ENCODE measurements around the gene BGN. TPM values are rescaled to one million over a fixed set of nuclear protein-coding genes. Genes with fewer than 3 reads are reported as not detected.
A peak's percentile ranks its signal among the peaks of the same experiment; 100 is the strongest.

The BGN gene
- total RNA-seq, 1 experiment from 2014 or later: 0.37 TPM

DNA sequence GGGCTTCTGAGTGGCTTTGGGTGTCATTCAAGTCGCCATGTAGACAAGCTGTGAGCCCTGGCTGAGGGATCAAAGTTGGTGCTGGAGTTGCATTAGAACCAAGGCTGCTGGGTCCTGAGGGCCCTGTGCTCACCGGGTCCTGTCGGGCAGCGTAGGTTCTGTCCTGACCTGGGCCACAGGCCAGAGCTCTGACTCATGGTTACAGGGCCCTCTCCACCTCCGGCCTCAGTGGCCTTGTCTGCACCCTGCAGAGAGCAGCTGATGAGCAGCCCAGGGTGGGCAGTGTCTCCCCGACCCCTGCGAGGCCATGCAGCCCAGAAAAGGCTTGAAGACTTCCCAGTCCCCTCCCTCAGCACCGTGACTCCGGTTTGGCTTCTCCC is 45.2 kb downstream of the BGN start:
- no peaks in the 10 kb centered on the region for H3K79me2 ChIP-seq (ENCODE audit: insufficient read depth, low read length)
- H3K4me3 ChIP-seq (replicated peaks in 1 of 2; ENCODE audit: low read depth in 1 of 2, low read length in 2 of 2): no peak overlapping the region
- BruUV-seq (replicated peaks): no TSS peak
- H3K9me2 ChIP-seq (ENCODE audit: insufficient read depth): no peaks in the 10 kb centered on the region
- H3K4me2 ChIP-seq (ENCODE audit: low read length): 0 out of 2 replicates have a peak overlapping the region, but pooled peaks have one; percentile 19
- H3K27ac ChIP-seq (ENCODE audit: low read depth, low read length): no peak overlapping the region
- ChIA-PET POLR2A (no interaction called here), RAD21 (ENCODE audit: low non-redundant PET in 1 of 2, low total read pairs in 2 of 2, uncharacterized antibody in 2 of 2, unreplicated experiment in 2 of 2) (interaction anchor here in 1 of 2 experiments (1.1 kb wide), 1 partner anchor 128 kb away, joined by 7 read pairs; no protein-coding TSS in a partner anchor), CTCF (interaction anchor here (0.9 to 2.1 kb wide), 8 partner anchors 8 to 599 kb away, joined by 3 to 25 read pairs (median 4); partner anchors contain the start of gene DUSP9)
- no peaks in the 10 kb centered on the region for H3K27me3 ChIP-seq (ENCODE audit: insufficient read depth, low read length)
- no peaks in the 10 kb centered on the region for H3K36me3 ChIP-seq (ENCODE audit: control insufficient read depth in 1 of 2, insufficient read depth in 2 of 2, low read length in 2 of 2)
- no peaks in the 10 kb centered on the region for H3K9me3 ChIP-seq (ENCODE audit: control insufficient read depth in 1 of 2, insufficient read depth in 1 of 2, low read depth in 1 of 2, low read length in 2 of 2)
- intact Hi-C loops (cut with micrococcal nuclease): loop anchor here (1.0 kb wide), 2 partner anchors 109 to 128 kb away; no protein-coding TSS in a partner anchor
- no peak for DNase-seq (ENCODE audit: low read depth, low spot score)
- H3K9ac ChIP-seq (ENCODE audit: low read length): no peak overlapping the region
- H4K20me1 ChIP-seq (ENCODE audit: insufficient read depth): no peaks in the 10 kb centered on the region
- TF ChIP-seq, protein P1, sequence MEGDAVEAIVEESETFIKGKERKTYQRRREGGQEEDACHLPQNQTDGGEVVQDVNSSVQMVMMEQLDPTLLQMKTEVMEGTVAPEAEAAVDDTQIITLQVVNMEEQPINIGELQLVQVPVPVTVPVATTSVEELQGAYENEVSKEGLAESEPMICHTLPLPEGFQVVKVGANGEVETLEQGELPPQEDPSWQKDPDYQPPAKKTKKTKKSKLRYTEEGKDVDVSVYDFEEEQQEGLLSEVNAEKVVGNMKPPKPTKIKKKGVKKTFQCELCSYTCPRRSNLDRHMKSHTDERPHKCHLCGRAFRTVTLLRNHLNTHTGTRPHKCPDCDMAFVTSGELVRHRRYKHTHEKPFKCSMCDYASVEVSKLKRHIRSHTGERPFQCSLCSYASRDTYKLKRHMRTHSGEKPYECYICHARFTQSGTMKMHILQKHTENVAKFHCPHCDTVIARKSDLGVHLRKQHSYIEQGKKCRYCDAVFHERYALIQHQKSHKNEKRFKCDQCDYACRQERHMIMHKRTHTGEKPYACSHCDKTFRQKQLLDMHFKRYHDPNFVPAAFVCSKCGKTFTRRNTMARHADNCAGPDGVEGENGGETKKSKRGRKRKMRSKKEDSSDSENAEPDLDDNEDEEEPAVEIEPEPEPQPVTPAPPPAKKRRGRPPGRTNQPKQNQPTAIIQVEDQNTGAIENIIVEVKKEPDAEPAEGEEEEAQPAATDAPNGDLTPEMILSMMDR (IDR thresholded peaks at IDR 0.05 in 2 of 3, conservative IDR thresholded peaks at IDR 0.05 in 1 of 3; ENCODE audit: borderline replicate concordance in 1 of 3, insufficient read depth in 1 of 3, low read depth in 2 of 3, low read length in 2 of 3): no peak
- TF ChIP-seq, protein P2, sequence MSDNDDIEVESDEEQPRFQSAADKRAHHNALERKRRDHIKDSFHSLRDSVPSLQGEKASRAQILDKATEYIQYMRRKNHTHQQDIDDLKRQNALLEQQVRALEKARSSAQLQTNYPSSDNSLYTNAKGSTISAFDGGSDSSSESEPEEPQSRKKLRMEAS (IDR thresholded peaks at IDR 0.05): no peak
- no peak for TF ChIP-seq SP1 (IDR thresholded peaks at IDR 0.05; ENCODE audit: low read depth)
- TF ChIP-seq EGR1 (IDR thresholded peaks at IDR 0.05; ENCODE audit: low read depth): no peak
- no peak for TF ChIP-seq RAD21 (IDR thresholded peaks at IDR 0.05; ENCODE audit: low read depth)
- TF ChIP-seq CEBPB (IDR thresholded peaks at IDR 0.05; ENCODE audit: low read depth): no peak
- no peak for TF ChIP-seq TCF7L2 (IDR thresholded peaks at IDR 0.05; ENCODE audit: borderline replicate concordance, extremely low read depth, insufficient read depth, insufficient read length)
- TF ChIP-seq CBX3 (IDR thresholded peaks at IDR 0.05; ENCODE audit: low read depth): no peak
- TF ChIP-seq ELF1 (IDR thresholded peaks at IDR 0.05; ENCODE audit: borderline replicate concordance, low read depth): no peak
- no peak for TF ChIP-seq ZNF274 (IDR thresholded peaks at IDR 0.05; ENCODE audit: low read depth, low read length)
- TF ChIP-seq SIN3A (IDR thresholded peaks at IDR 0.05; ENCODE audit: low read depth): no peak
- TF ChIP-seq EZH2 (IDR thresholded peaks at IDR 0.05): no peak
- TF ChIP-seq FOSL1 (IDR thresholded peaks at IDR 0.05; ENCODE audit: low read depth): no peak
- TF ChIP-seq, protein P3, sequence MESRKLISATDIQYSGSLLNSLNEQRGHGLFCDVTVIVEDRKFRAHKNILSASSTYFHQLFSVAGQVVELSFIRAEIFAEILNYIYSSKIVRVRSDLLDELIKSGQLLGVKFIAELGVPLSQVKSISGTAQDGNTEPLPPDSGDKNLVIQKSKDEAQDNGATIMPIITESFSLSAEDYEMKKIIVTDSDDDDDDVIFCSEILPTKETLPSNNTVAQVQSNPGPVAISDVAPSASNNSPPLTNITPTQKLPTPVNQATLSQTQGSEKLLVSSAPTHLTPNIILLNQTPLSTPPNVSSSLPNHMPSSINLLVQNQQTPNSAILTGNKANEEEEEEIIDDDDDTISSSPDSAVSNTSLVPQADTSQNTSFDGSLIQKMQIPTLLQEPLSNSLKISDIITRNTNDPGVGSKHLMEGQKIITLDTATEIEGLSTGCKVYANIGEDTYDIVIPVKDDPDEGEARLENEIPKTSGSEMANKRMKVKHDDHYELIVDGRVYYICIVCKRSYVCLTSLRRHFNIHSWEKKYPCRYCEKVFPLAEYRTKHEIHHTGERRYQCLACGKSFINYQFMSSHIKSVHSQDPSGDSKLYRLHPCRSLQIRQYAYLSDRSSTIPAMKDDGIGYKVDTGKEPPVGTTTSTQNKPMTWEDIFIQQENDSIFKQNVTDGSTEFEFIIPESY (IDR thresholded peaks at IDR 0.05; ENCODE audit: extremely low read depth, insufficient replicate concordance, low read length): no peak
- no peak for TF ChIP-seq YY1 (IDR thresholded peaks at IDR 0.05; ENCODE audit: extremely low read depth, insufficient replicate concordance, low read depth, low read length)
- TF ChIP-seq, protein P4, sequence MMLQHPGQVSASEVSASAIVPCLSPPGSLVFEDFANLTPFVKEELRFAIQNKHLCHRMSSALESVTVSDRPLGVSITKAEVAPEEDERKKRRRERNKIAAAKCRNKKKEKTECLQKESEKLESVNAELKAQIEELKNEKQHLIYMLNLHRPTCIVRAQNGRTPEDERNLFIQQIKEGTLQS (IDR thresholded peaks at IDR 0.05): no peak
- ATAC-seq: no peak; the same call in 1 of the 2 replicates
- H2AFZ ChIP-seq (ENCODE audit: low read depth, low read length, poor library complexity, severe bottlenecking): no peak overlapping the region
- H3K4me1 ChIP-seq (ENCODE audit: control insufficient read depth in 1 of 2, insufficient read depth in 2 of 2, low read length in 2 of 2): peaks cover 0 to 5% of the 10 kb centered on the region in 2 experiments; a peak in 1 of 4 replicates

All from HCT116 (cell line).